HG03135 (cell line): ENCODE measurements around the gene PHKG2.

Experiments
- ATAC-seq: cut with Tn5 transposase; IDR thresholded peaks from one replicate; pipeline ENCODE4 v1.9.1; 2021; ENCODE audit warnings: mild to moderate bottlenecking, moderate library complexity; ENCODE audit not compliant: unreplicated experiment

The PHKG2 gene

GRCh38 chr16:30728321-30728720 is 19.9 kb upstream of the PHKG2 start:
- no peak for ATAC-seq

- ATAC-seq, result no peak
These were observed 19.1 kb upstream of the PHKG2 start for GRCh38 chr16:30728899-30729672.

- ATAC-seq, result no peak
These were observed 16.8 kb upstream of the PHKG2 start for GRCh38 chr16:30731411-30731810.

DNA sequence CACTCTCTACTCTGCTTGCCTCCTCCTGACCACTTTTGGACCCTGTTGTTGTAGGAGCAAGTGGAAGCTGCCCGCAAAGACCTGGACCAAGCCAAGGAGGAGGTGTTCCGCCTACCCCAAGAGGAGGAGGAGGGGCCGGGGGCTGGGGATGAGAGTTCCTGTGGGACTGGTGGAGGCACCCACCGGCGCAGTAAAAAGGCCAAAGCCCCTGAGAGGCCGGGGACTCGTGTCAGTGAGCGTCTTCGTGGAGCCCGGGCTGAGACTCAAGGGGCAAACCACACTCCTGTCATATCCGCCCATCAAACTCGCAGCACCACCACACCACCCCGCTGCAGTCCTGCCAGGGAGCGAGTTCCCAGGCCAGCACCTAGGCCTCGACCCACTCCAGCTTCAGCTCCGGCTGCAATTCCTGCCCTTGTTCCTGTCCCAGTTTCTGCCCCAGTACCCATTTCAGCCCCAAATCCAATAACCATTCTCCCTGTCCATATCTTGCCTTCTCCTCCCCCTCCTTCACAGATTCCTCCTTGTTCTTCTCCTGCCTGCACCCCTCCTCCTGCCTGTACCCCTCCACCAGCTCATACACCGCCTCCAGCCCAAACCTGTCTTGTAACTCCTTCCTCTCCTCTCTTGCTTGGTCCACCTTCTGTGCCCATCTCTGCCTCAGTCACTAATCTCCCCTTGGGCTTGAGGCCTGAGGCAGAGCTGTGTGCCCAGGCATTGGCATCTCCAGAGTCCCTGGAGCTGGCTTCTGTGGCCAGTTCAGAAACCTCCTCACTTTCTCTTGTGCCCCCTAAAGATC is 11.0 kb upstream of the PHKG2 start:
- ATAC-seq, result no peak

DNA sequence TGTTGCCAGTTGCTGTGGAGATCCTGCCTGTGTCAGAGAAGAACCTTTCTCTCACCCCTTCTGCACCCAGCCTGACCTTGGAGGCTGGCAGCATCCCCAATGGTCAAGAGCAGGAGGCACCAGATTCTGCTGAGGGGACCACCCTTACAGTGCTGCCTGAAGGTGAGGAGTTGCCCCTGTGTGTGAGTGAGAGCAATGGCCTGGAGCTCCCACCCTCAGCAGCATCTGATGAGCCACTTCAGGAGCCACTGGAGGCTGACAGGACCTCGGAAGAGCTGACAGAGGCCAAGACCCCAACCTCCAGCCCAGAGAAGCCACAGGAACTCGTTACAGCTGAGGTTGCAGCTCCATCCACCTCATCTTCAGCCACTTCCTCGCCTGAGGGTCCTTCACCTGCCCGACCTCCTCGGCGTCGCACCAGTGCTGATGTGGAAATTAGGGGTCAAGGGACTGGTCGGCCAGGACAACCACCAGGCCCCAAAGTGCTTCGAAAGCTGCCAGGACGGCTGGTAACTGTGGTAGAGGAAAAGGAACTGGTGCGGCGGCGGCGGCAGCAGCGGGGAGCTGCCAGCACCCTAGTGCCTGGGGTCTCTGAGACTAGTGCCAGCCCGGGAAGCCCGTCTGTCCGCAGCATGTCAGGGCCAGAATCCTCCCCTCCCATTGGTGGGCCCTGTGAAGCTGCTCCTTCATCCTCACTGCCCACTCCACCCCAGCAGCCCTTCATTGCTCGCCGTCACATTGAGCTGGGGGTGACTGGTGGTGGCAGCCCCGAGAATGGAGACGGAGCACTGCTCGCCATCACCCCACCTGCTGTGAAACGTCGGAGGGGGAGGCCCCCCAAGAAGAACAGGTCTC is 10.2 kb upstream of the PHKG2 start:
- no peak for ATAC-seq

DNA sequence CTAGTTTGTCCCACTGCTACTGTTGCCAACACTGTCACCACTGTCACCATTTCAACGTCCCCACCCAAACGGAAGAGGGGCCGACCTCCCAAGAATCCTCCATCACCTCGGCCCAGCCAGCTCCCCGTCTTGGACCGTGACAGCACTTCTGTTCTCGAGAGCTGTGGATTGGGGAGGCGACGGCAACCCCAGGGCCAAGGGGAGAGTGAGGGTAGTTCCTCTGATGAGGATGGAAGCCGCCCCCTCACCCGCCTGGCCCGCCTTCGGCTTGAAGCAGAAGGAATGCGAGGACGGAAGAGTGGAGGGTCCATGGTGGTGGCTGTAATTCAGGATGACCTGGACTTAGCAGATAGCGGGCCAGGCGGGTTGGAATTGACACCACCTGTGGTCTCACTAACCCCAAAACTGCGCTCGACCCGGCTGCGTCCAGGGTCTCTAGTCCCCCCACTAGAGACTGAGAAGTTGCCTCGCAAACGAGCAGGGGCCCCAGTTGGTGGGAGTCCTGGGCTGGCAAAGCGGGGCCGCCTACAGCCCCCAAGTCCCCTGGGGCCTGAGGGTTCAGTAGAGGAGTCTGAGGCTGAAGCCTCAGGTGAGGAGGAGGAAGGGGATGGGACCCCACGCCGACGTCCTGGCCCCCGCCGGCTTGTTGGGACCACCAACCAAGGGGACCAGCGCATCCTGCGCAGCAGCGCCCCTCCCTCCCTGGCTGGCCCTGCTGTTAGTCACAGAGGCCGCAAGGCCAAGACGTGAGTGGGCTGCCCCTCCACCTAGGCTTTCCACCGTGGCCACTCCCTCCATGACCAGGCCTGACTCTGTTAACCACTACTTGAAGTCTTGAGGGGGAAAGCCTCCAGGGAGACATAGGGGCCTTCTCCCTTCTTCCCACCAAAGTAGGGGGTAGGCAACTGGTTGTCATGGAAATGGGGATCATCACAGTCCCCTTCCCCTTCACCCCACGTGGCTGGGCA is 9.0 kb upstream of the PHKG2 start:
- ATAC-seq, result no peak

GRCh38 chr16:30740364-30741251 is 7.6 kb upstream of the PHKG2 start:
- no peak for ATAC-seq

DNA sequence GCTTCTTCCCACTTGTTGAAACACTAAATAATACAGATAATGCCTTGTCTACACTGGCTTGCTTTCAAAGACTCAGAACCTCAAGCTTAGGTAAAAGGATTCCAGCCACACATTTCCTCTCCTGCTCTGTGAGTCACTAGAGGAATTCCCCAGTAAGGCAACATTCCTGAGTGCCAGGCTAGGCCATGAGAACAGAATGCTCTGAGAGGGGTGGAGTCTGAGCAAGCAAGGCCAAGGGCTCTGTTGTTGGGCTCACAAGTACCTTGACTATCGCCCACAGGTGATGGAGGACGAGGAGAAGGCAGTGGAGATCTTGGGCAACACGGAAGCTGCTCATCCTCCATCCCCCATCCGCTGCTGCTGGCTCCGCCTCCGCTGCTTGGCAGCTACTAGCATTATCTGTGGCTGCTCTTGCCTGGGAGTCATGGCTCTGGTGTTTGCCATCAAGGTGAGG is 6.7 kb upstream of the PHKG2 start:
- ATAC-seq, result no peak

- ATAC-seq, result no peak
These were observed 4.5 kb upstream of the PHKG2 start for GRCh38 chr16:30743716-30744115.

- no peak for ATAC-seq
These were observed 4.0 kb upstream of the PHKG2 start for GRCh38 chr16:30744183-30744582.

DNA sequence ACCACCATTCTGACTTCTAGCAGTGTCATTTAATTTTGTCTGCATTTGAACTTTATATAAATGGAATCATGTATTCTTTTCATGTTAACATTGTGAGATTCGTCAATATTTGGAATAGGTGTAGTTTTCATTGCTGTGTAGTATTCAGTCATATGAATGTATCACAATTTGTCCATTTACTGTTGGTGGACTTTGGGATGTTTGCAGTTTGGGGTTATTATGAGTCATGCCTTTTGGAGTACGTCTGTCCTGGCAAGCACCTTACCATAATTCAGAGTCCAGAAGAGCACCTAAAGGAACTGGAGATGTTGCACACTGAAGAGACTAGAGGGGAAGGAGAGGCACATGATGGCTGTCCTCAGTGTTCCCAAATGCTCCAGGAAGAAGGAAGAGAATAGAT is 3.1 kb upstream of the PHKG2 start:
- ATAC-seq, result no peak

GRCh38 chr16:30746638-30747175 is 1.5 kb upstream of the PHKG2 start:
- no peak for ATAC-seq

GRCh38 chr16:30747331-30747730 is 894 bp upstream of the PHKG2 start:
- ATAC-seq, result no peak

GRCh38 chr16:30748634-30749445 is 615 bp downstream of the PHKG2 start:
- peak; percentile 15 for ATAC-seq

DNA sequence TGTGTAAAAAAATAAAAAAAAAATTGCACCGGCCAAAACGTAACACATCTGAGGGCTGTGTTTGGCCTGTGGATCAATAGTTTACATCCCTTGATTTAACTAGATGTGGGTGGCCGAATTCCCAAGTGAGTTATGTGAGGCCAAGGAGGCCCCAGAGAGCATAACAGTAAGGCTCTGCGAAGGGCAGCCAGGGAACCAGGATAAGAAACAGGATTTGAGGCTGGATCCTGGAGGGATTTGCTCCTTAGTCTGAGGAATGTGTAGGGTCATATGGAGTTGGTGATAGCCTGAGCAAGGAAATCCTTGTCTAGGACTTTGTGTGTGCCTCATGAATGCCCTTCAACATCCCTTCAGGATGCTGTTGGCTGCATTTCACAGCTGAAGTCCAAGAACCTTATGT is 2.0 kb downstream of the PHKG2 start:
- ATAC-seq, result no peak

DNA sequence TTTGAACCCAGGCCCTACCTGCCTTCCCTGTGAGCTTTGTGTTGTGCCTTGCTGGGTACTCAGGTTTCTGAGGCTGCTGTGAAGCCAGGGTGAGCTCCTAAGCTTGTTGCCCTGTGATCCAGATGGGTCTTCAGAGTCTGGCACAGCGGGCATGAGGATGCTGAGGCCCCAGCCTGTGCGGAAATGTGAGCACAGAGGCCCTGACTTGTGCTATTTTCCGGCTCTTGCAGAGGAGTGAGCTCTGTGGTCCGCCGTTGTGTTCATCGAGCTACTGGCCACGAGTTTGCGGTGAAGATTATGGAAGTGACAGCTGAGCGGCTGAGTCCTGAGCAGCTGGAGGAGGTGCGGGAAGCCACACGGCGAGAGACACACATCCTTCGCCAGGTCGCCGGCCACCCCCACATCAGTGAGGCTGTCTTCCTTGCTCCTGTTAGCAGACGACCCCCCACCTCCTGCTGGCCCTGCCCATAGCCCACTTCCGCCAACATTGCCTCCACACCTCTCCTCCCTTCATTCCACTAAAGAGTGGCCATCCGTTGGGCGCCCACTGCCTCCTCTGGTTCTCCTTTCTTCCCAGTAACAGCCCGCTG is 2.7 kb downstream of the PHKG2 start:
- ATAC-seq, result no peak

GRCh38 chr16:30753596-30753995 is 5.4 kb downstream of the PHKG2 start:
- ATAC-seq, result no peak
